H54 (cell line): ENCODE measurements around the gene CRTAC1.
A peak's percentile ranks its signal among the peaks of the same experiment; 100 is the strongest.

ENCODE experiments used
- DNase-seq: peaks from one replicate; pipeline ENCODE4 v3.0.0; 2011; ENCODE audit warnings: low spot score, mixed read lengths; ENCODE audit not compliant: insufficient read length
- FAIRE-seq: peaks from 3 replicates; lab custom pipeline; 2011; peaks lifted over from hg19 to GRCh38; lab: Jason Lieb, UNC
- POLR2A ChIP-seq: IDR thresholded peaks from 2 replicates; pipeline ENCODE4 v1.6.1; 2011; ENCODE audit warnings: low read depth, mild to moderate bottlenecking, low read length

CRTAC1 gene, protein sequence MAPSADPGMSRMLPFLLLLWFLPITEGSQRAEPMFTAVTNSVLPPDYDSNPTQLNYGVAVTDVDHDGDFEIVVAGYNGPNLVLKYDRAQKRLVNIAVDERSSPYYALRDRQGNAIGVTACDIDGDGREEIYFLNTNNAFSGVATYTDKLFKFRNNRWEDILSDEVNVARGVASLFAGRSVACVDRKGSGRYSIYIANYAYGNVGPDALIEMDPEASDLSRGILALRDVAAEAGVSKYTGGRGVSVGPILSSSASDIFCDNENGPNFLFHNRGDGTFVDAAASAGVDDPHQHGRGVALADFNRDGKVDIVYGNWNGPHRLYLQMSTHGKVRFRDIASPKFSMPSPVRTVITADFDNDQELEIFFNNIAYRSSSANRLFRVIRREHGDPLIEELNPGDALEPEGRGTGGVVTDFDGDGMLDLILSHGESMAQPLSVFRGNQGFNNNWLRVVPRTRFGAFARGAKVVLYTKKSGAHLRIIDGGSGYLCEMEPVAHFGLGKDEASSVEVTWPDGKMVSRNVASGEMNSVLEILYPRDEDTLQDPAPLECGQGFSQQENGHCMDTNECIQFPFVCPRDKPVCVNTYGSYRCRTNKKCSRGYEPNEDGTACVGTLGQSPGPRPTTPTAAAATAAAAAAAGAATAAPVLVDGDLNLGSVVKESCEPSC

GRCh38 chr10:98030093-98030821 lies at the start of gene CRTAC1:
TSS of gene CRTAC1 (minus strand) at chr10:98030621. CDS start at chr10:98030472, 149 bp downstream.
- no peak for TF ChIP-seq POLR2A
- DNase-seq (no peak), FAIRE-seq (no peak)

DNA sequence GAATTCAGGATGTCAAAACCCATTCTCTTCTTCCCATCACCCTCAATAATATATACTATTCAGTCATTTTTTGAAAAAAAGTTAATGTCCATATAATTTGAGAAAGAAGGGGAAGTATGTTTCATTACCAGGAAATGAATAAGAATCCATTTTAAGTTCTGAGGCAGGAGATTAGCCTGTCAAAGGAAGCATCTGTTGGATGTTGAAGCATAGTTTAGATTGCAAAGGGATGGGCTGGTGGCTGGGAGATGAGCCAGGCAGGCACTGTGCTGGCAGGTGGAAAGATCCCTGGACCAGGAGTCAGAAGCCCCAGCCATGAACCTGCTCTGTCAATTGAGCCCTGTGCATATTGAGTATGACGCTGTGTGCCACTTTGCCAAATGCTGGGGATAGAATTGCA lies 48.4 kb upstream of the CRTAC1 start:
- DNase-seq (no peak), FAIRE-seq (no peak)
- no peak for TF ChIP-seq POLR2A

DNA sequence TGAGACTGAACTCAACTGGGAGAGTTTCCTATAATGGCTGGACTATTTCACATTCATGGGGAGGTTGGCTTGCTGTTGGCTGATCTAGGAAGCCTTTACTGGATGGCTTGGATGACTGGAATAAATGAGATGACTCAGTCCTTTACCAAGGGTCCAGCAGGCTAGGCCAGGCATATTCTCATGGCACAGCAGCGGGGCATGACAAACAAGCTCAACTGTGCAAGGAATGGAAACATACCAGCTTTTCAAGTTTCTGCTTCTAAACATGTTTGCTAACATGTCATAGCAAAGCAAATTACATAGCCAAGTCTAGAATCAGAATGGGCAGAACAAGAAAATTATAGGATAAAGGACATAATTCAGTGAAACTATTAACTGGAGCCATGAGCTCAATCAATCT lies 46.8 kb upstream of the CRTAC1 start:
- TF ChIP-seq POLR2A = no peak
- FAIRE-seq (no peak), DNase-seq (no peak)

- TF ChIP-seq POLR2A = no peak
Observed at GRCh38 chr10:98076086-98076485, 45.7 kb upstream of the CRTAC1 start.

GRCh38 chr10:98074315-98074911 lies 44.0 kb upstream of the CRTAC1 start:
- DNase-seq (peak; percentile 19), FAIRE-seq (no peak)
- no peak for TF ChIP-seq POLR2A

More at GRCh38 chr10:98076086-98076485, 45.7 kb upstream of the CRTAC1 start:
- no peak for FAIRE-seq
- no peak for DNase-seq

- no peak for DNase-seq
- TF ChIP-seq POLR2A = no peak
- no peak for FAIRE-seq
Observed at GRCh38 chr10:98067165-98067564, 36.7 kb upstream of the CRTAC1 start.

GRCh38 chr10:98063740-98064027 lies 33.3 kb upstream of the CRTAC1 start:
- no peak for TF ChIP-seq POLR2A
- FAIRE-seq (no peak), DNase-seq (no peak)

DNA sequence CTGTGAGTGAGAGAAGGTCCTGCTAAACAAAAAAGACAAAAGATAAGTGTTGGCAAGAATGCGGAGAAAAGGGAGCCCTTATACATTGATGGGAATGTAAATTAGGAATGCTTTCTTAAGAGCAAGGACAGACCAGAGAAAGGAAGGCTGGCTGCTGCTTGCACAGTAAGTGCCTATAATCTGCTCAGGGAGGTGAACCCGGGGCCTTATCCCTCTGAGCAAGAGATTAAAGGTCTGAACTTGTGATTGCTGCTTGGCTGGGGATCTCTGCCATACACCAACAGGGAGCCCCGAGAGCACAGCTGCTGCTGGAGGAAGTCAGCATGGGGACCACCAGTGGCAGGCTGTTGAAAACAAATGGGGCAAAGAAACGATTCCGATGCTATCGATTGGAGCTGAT lies 32.0 kb upstream of the CRTAC1 start:
- TF ChIP-seq POLR2A = no peak
- FAIRE-seq (no peak), DNase-seq (no peak)

- FAIRE-seq (no peak), DNase-seq (no peak)
- no peak for TF ChIP-seq POLR2A
Observed at GRCh38 chr10:98060079-98060478, 29.7 kb upstream of the CRTAC1 start.

DNA sequence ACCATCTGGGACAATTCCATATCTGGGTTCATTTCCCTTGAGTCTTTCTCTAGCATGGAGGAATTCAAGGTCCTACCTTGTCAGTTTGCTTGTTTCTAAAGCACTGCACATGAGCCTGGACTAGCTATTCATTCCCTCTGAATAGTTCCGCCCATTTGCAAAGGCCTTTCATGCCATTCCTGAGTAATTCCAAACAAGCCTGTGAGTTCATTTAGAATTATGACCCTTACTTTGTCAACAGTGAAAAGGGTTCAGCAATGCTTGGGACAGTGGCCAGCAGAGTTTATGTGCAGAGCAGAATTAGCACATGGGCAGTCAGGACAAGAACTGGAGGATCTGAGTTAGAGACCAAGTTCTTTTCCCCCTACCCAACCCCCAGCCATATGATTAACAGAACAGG lies 27.9 kb upstream of the CRTAC1 start:
- no peak for TF ChIP-seq POLR2A
- FAIRE-seq = no peak

GRCh38 chr10:98055841-98056516 lies 25.6 kb upstream of the CRTAC1 start:
- FAIRE-seq = no peak
- no peak for DNase-seq
- no peak for TF ChIP-seq POLR2A

More for the DNA sequence above, 27.9 kb upstream of the CRTAC1 start:
- no peak for DNase-seq

DNA sequence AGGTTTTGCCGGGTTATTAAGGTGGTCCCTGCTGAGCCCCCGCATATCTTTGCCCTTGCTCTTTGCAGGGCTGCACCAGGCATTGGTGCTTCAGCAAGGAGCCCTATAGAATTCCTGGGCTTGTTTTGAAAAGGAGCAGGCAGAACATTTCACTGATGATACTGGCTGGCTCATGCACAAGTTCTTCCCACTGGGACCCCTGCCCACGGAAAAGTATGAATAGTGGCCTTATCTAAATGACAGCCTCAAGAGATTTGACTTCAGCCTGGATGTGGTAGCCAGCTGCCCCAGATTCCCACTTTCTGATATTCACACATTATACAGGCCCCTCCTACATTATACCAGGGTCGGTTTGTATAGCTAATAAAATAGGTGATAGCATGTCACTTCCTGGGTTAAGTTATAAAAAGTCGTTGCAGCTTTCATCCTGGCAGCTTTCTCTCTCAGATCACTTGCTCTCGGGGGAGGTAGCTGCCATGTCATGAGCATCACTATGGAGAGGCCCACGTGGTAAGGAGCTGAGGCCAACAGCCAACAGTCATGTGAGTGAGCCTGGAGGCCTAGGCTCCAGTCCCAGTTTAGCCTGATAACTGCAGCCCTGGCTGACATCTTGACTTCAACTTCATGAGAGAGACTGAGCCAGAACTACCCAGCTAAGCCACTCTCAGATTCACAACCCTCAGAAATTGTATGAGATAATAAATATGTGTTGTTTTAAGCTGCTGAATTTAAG lies 16.8 kb upstream of the CRTAC1 start:
- FAIRE-seq = no peak
- DNase-seq = no peak
- TF ChIP-seq POLR2A = no peak
